Liver (tissue), 9 donors: ENCODE measurements around the gene KIF17. TPM values are rescaled to one million over a fixed set of nuclear protein-coding genes. Genes with fewer than 3 reads are reported as not detected.

Experiments
- DNase-seq: peaks from one replicate; pipeline ENCODE4 v3.0.0-alpha.2; 2017; ENCODE audit warnings: low spot score
- H3K27ac ChIP-seq, 2 donors: one replicate each; pipeline ENCODE4 v1.7.0; 2013; ENCODE audit warnings: inconsistent platforms in 2 of 2, low read length in 2 of 2, control low read depth in 1 of 2, low read depth in 1 of 2, mild to moderate bottlenecking in 1 of 2
- H3K27me3 ChIP-seq, 4 donors: one replicate each; pipeline versions ENCODE4 v1.6.1 to v1.7.0; 2013; ENCODE audit warnings: low read length in 3 of 4, inconsistent platforms in 1 of 4, mild to moderate bottlenecking in 1 of 4, moderate library complexity in 1 of 4; ENCODE audit not compliant: control insufficient read depth in 4 of 4, insufficient read depth in 4 of 4
- H3K36me3 ChIP-seq, 4 donors: one replicate each; pipeline versions ENCODE4 v1.6.1 to v1.7.0; 2013; ENCODE audit warnings: low read length in 3 of 4, mild to moderate bottlenecking in 3 of 4, low read depth in 1 of 4, moderate library complexity in 1 of 4; ENCODE audit not compliant: control insufficient read depth in 4 of 4, insufficient read depth in 3 of 4
- H3K4me1 ChIP-seq, 4 donors: one replicate each; pipeline versions ENCODE4 v1.6.1 to v1.7.0; 2013; ENCODE audit warnings: low read length in 3 of 4, mild to moderate bottlenecking in 3 of 4, moderate library complexity in 1 of 4; ENCODE audit not compliant: control insufficient read depth in 4 of 4, insufficient read depth in 4 of 4
- H3K4me3 ChIP-seq, 3 donors: one replicate each; pipeline versions ENCODE4 v1.6.1 to v1.7.0; 2013; ENCODE audit warnings: low read length in 3 of 3, control low read depth in 1 of 3, low read depth in 1 of 3, mild to moderate bottlenecking in 1 of 3
- H3K9ac ChIP-seq, 2 donors: one replicate each; pipeline ENCODE4 v1.7.0; 2013; ENCODE audit warnings: low read length in 2 of 2, mild to moderate bottlenecking in 2 of 2, moderate library complexity in 2 of 2, control low read depth in 1 of 2, low read depth in 1 of 2
- H3K9me3 ChIP-seq, 4 donors: one replicate each; pipeline versions ENCODE4 v1.6.1 to v1.7.0; 2013; ENCODE audit warnings: low read length in 3 of 4; ENCODE audit not compliant: control insufficient read depth in 4 of 4
- EGR1 ChIP-seq, 2 donors: IDR thresholded peaks; 2 replicates each; pipeline ENCODE4 v1.6.1; 2016 to 2018; ENCODE audit warnings: antibody characterized with exemption in 2 of 2, low read depth in 2 of 2
- FOXA1 ChIP-seq: IDR thresholded peaks from 2 replicates; pipeline ENCODE4 v1.6.1; 2016; ENCODE audit warnings: antibody characterized with exemption
- FOXA2 ChIP-seq: IDR thresholded peaks from 2 replicates; pipeline ENCODE4 v1.6.1; 2016; ENCODE audit warnings: antibody characterized with exemption
- GABPA ChIP-seq, 2 donors: IDR thresholded peaks in 1 of 2; conservative IDR thresholded peaks in 1 of 2; 2 replicates each; pipeline ENCODE4 v1.6.1; 2016; ENCODE audit warnings: antibody characterized with exemption in 2 of 2, mild to moderate bottlenecking in 1 of 2, moderate library complexity in 1 of 2
- HNF4A ChIP-seq, 2 donors: conservative IDR thresholded peaks; 2 replicates each; pipeline ENCODE4 v1.6.1; 2016; ENCODE audit warnings: antibody characterized with exemption in 2 of 2, mild to moderate bottlenecking in 2 of 2
- HNF4G ChIP-seq: IDR thresholded peaks from 2 replicates; pipeline ENCODE4 v1.6.1; 2016; ENCODE audit warnings: antibody characterized with exemption
- JUND ChIP-seq, 2 donors: IDR thresholded peaks; 2 replicates each; pipeline ENCODE4 v1.6.1; 2016; ENCODE audit warnings: antibody characterized with exemption in 2 of 2
- NR2F2 ChIP-seq: IDR thresholded peaks from 2 replicates; pipeline ENCODE4 v1.6.1; 2016; ENCODE audit warnings: antibody characterized with exemption
- RAD21 ChIP-seq, 2 donors: IDR thresholded peaks; 2 replicates each; pipeline ENCODE4 v1.6.1; 2016; ENCODE audit warnings: antibody characterized with exemption in 2 of 2, mild to moderate bottlenecking in 2 of 2
- RXRA ChIP-seq, 2 donors: IDR thresholded peaks; 2 replicates each; pipeline ENCODE4 v1.6.1; 2017 to 2018; ENCODE audit warnings: antibody characterized with exemption in 2 of 2, mild to moderate bottlenecking in 1 of 2
- SP1 ChIP-seq: IDR thresholded peaks from 2 replicates; pipeline ENCODE4 v1.6.1; 2018; ENCODE audit warnings: antibody characterized with exemption, mild to moderate bottlenecking
- TAF1 ChIP-seq: conservative IDR thresholded peaks from 2 replicates; pipeline ENCODE4 v1.6.1; 2016; ENCODE audit warnings: antibody characterized with exemption, mild to moderate bottlenecking
- YY1 ChIP-seq: IDR thresholded peaks from 2 replicates; pipeline ENCODE4 v1.6.1; 2016; ENCODE audit warnings: antibody characterized with exemption, mild to moderate bottlenecking
- ZBTB33 ChIP-seq: IDR thresholded peaks from 2 replicates; pipeline ENCODE4 v1.6.1; 2016; ENCODE audit warnings: antibody characterized with exemption
- WGBS: extraction: QIAGEN DNeasy Blood & Tissue Kit; methylation state at CpG from one replicate; pipeline ENCODE4 v1.1.7; 2013; 5-methylcytosine and 5-hydroxymethylcytosine counted together
- polyA plus RNA-seq, 2 donors: library from polyadenylated mRNA; stranded (reverse) in 1 of 2; unstranded in 1 of 2; fragments of 200-250 nt in 1 of 2; fragments of >200 nt in 1 of 2; fragmentation: Nextera tagmentation in 1 of 2; extraction: Ambion mirVana in 1 of 2; gene quantifications; one replicate each; pipeline versions ENCODE4 v1.2.1 to v1.2.3, GENCODE V29; 2013 to 2015
- total RNA-seq, 2 donors: library from RNA; depleted of rRNA; stranded (reverse); fragments of >200 nt; gene quantifications; one replicate each; pipeline ENCODE4 v1.2.3, GENCODE V29; 2014
- TF ChIP-seq, protein P1 (sequence below): IDR thresholded peaks from 2 replicates; pipeline ENCODE4 v1.6.1; 2016; ENCODE audit warnings: antibody characterized with exemption
- TF ChIP-seq, protein P2 (sequence below): IDR thresholded peaks from 2 replicates; pipeline ENCODE4 v1.6.1; 2016; ENCODE audit warnings: antibody characterized with exemption
- TF ChIP-seq, protein P3 (sequence below): IDR thresholded peaks from 2 replicates; pipeline ENCODE4 v1.6.1; 2016; ENCODE audit warnings: antibody characterized with exemption, mild to moderate bottlenecking
- donor health status: healthy.
- donor health status: healthy.
- donor health status: healthy.
- donor health status: healthy.
- donor health status: healthy.

KIF17 gene
- total and polyA plus RNA-seq, 4 donors = 1.0 to 2.7 (median 2.0) TPM

- no peak overlapping the region for H3K27ac ChIP-seq
- H3K9me3 ChIP-seq = no peaks in the 10 kb centered on the region
- H3K36me3 ChIP-seq = no peaks in the 10 kb centered on the region
- H3K4me3 ChIP-seq = no peak overlapping the region
- H3K27me3 ChIP-seq = no peaks in the 10 kb centered on the region
- no peaks in the 10 kb centered on the region for H3K4me1 ChIP-seq
- WGBS = 88% methylated on average over 29 of the region's 29 CpGs
- no peak for DNase-seq
- no peak overlapping the region for H3K9ac ChIP-seq
- TF ChIP-seq YY1 = no peak
- TF ChIP-seq, protein P1, sequence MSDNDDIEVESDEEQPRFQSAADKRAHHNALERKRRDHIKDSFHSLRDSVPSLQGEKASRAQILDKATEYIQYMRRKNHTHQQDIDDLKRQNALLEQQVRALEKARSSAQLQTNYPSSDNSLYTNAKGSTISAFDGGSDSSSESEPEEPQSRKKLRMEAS = no peak
- no peak for TF ChIP-seq RAD21 (IDR thresholded peaks at IDR 0.05)
- TF ChIP-seq, protein P2, sequence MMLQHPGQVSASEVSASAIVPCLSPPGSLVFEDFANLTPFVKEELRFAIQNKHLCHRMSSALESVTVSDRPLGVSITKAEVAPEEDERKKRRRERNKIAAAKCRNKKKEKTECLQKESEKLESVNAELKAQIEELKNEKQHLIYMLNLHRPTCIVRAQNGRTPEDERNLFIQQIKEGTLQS = no peak
- TF ChIP-seq NR2F2 = no peak
- no peak for TF ChIP-seq GABPA (IDR thresholded peaks at IDR 0.05 in 1 of 2, conservative IDR thresholded peaks at IDR 0.05 in 1 of 2)
- no peak for TF ChIP-seq TAF1
- no peak for TF ChIP-seq HNF4G
- TF ChIP-seq FOXA2 = no peak
- no peak for TF ChIP-seq EGR1 (IDR thresholded peaks at IDR 0.05; ENCODE audit: low read depth in 2 of 2)
- no peak for TF ChIP-seq SP1
- TF ChIP-seq HNF4A (conservative IDR thresholded peaks at IDR 0.05) = no peak
Measured at GRCh38 chr1:20725189-20726117, 7.6 kb upstream of the KIF17 start.

- no peak for DNase-seq
- no peak overlapping the region for H3K27ac ChIP-seq
- TF ChIP-seq HNF4A (conservative IDR thresholded peaks at IDR 0.05) = no peak
- WGBS = 93% methylated on average over 17 of the region's 17 CpGs
- no peaks in the 10 kb centered on the region for H3K4me1 ChIP-seq
- no peak overlapping the region for H3K4me3 ChIP-seq
- H3K36me3 ChIP-seq = no peaks in the 10 kb centered on the region
- no peaks in the 10 kb centered on the region for H3K9me3 ChIP-seq
- no peaks in the 10 kb centered on the region for H3K27me3 ChIP-seq
- H3K9ac ChIP-seq = no peak overlapping the region
Measured at GRCh38 chr1:20724364-20725188, 6.8 kb upstream of the KIF17 start.

GRCh38 chr1:20723537-20724363 is 5.9 kb upstream of the KIF17 start:
- Histone ChIP-seq H3K27me3 (no peaks in the 10 kb centered on the region), H3K9me3 (no peaks in the 10 kb centered on the region), H3K4me1 (no peaks in the 10 kb centered on the region), H3K27ac (no peak overlapping the region), H3K36me3 (no peaks in the 10 kb centered on the region), H3K9ac (no peak overlapping the region), H3K4me3 (no peak overlapping the region)
- WGBS = 93% methylated on average over 35 of the region's 35 CpGs
- no peak for DNase-seq
- TF ChIP-seq, protein P1 = no peak
- TF ChIP-seq ZBTB33 (no peak), RXRA (IDR thresholded peaks at IDR 0.05) (no peak), NR2F2 (no peak), FOXA1 (no peak), HNF4A (conservative IDR thresholded peaks at IDR 0.05) (no peak), EGR1 (IDR thresholded peaks at IDR 0.05; ENCODE audit: low read depth in 2 of 2) (no peak), YY1 (no peak), TAF1 (no peak), RAD21 (IDR thresholded peaks at IDR 0.05) (no peak), JUND (IDR thresholded peaks at IDR 0.05) (no peak), HNF4G (no peak)
- TF ChIP-seq, protein P2 = no peak
- TF ChIP-seq, protein P3, sequence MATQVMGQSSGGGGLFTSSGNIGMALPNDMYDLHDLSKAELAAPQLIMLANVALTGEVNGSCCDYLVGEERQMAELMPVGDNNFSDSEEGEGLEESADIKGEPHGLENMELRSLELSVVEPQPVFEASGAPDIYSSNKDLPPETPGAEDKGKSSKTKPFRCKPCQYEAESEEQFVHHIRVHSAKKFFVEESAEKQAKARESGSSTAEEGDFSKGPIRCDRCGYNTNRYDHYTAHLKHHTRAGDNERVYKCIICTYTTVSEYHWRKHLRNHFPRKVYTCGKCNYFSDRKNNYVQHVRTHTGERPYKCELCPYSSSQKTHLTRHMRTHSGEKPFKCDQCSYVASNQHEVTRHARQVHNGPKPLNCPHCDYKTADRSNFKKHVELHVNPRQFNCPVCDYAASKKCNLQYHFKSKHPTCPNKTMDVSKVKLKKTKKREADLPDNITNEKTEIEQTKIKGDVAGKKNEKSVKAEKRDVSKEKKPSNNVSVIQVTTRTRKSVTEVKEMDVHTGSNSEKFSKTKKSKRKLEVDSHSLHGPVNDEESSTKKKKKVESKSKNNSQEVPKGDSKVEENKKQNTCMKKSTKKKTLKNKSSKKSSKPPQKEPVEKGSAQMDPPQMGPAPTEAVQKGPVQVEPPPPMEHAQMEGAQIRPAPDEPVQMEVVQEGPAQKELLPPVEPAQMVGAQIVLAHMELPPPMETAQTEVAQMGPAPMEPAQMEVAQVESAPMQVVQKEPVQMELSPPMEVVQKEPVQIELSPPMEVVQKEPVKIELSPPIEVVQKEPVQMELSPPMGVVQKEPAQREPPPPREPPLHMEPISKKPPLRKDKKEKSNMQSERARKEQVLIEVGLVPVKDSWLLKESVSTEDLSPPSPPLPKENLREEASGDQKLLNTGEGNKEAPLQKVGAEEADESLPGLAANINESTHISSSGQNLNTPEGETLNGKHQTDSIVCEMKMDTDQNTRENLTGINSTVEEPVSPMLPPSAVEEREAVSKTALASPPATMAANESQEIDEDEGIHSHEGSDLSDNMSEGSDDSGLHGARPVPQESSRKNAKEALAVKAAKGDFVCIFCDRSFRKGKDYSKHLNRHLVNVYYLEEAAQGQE = no peak
